ENCODE data around the gene SLC22A25.
"Not testable (repeated sequence)": the region's sequence is repeated elsewhere in the genome, so short reads cannot be mapped to it uniquely, and the experiment has no call there.

SLC22A25 gene

DNA sequence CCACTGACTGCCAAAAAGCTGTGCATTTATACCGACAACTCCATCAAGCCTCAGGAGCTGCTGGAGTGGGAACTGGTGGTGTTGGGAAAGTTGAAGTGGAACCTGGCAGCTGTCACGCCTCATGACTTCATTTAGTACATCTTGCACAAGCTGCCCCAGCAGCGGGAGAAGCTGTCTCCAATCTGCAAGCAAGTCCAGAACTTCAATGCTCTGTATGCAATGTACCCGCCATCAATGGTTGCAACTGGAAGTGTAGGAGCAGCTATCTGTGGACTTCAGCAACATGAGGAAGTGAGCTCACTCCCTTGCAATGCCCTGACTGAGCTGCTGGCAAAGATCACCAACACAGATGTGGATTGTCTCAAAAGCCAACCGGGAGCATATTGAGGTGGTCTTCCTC is at the start of gene SLC22A25:
Gene SLC22A25 (minus strand): TSS at position 67 of the 400 bp plus-strand sequence. CDS start 13,947 bp downstream, outside the sequence.
- no peak for DNase-seq

DNA sequence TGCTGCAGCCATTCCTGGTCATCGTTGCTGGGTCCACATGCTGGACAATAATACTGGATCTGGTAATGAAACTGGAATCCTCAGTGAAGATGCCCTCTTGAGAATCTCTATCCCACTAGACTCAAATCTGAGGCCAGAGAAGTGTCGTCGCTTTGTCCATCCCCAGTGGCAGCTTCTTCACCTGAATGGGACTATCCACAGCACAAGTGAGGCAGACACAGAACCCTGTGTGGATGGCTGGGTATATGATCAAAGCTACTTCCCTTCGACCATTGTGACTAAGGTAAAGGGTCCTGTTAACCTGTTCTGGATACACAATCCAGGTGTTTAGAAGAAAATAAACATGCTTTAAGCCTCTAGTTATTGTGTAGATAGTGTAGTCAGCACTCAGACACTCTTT is 46.9 kb upstream of the SLC22A25 start:
- no peak for DNase-seq

DNA sequence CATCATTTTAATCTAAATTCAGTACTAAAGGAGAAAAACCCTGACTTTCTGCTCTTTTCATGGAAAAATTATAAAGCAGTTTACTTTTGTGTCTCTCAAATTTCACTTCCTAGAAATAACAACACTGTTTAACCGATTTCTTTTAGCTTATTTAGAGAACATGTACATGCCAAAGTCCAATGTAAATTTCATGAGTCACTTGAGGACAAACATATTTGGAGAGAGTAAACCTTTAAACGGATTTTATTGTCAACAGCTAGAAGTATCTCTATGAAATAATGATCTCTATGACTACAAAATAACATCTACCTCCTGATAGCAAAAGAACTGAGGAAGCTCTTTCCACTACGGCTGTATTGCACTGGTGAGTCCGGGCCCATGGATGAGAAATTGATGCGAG is 46.3 kb upstream of the SLC22A25 start:
- no peak for DNase-seq

DNA sequence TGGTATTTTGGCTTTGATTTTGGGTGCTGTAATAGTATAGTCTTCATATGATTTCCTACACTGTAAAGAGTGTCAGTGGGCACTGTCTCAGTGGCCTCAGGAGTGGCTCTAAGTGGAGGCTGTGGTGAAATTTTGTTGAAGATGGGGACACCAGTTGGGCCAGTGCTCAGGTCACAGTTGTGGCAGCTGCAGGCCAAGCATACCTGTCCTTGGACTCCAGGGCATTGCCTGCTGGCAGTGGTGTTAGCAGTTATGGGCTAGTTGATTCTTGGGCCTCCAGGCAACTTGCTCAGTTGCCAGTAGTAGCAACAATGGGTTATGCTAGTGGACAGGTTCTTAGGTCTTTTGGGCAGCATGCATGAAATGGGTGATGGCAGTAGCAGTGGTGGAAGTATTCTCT is 39.2 kb upstream of the SLC22A25 start:
- no peak for DNase-seq

DNA sequence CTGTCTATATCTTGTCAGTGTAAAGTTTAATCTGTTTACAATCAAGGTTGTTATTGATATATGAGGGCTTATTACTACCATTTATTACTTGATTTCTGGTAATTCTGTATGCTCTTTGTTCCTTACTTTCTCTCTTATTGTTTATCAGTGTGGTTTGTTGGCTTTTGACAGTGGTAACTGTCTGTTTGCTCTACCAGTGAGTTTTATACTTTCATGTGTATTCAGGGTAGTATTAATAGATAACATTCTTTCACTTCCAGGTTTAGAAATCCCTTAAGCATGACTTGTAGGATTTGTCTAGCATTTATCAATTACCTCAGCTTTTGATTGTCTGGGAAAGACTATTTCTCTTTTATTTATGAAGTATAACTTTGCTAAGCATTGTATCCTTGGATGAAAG is 37.5 kb upstream of the SLC22A25 start:
- no peak for DNase-seq

DNA sequence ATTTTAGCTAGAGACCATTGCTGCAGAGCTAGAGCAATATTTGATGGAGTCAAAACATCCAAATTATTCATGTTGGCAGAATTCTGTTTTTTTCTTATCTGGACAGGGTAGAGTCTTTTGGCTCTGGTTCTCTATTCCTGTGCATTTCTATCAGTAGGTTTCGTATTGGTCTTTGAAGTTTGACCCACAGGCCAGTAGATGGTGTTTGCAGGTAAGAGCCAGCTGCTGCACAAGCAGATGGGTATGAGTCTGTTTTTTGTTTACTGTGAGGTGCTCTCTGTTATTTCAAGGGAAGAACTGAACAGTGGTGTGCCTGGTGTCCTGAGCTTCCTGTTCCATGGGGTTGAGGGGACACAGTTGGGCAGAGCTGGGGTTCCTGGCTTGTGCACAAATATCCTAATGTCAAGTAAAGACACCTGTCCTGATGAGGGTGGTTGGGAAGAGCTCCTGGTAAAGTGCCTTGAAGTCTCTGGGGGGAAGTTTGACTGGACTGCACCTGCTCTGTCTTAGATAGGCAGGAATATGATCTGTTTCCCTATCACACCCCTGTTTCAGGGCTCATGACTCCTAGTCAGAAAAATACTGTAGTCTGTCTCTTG is 34.0 kb upstream of the SLC22A25 start:
- DNase-seq: no peak

DNA sequence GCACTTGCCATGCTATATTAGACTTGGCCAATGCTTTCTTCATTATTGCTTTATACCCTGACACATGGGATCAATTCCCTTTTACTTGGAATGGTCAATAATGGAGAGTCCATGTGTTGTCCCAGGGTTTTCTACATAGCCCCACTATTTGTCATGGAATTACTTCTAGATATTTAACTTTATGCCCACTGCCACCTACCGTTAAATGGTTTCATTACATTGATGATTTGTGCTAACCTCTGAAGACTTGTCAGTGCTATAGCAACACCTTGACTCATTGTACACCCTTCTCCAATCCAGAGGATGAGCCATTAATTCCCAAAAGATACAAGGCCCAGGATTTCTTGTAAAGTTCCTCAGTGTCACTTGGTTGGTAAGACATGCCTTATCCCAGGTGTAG is 31.4 kb upstream of the SLC22A25 start:
- DNase-seq: no peak

DNA sequence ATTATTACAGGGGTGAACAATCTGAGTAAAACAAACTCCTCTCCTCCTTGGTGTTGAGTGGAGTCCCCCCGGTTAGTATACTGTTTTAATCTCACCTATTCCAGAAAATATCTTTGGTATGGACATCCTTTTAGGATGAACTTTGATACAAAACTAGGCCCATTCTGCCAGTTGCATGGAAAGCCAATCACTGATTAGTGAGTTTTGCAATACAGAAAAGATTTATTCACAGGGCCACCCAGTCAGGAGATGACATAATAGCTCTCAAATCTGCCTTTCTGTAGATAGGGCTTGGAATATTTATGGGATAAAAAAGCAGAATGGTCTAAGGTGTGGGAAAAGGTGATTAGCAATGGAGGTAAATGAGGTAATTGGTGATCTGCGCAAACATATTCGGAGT is 30.3 kb upstream of the SLC22A25 start:
- DNase-seq: no peak

DNA sequence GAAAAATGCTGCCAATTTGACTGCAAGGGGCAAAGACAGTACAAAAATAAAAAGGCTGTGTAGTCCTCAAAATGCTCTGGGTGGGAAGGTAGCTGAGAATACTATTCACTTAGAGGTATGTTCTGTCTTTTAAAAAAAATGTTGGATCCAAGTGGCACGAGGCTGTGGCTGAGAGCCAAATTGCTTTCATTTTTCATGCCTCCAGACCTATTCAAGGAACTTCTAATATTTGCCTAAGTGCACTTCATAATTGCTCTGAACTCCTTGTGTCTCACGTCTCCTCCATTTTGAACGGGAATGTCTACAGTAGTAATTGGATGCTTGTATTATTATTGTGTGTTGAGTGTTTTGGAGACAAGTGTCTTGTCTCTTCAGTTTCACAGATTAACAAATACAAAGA is 19.1 kb upstream of the SLC22A25 start:
- DNase-seq: no peak

DNA sequence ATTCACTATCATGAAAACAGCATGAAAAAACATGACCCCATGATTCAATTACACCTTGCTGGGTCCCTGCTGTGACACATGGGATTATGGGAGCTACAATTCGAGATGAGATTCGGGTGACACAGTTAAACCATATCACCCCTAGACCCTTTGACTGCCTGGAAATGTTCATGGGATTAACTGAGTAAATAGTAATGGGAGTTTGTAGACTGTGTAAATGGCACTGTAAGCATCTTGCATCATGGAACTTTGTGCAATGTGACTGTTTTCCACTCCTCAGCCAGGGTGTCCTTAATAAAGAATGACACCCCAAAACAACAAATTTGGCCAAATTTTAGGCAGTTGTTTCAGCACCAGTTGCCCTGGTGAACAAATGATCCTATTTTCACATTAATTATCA is 7.9 kb upstream of the SLC22A25 start:
- DNase-seq: no peak

DNA sequence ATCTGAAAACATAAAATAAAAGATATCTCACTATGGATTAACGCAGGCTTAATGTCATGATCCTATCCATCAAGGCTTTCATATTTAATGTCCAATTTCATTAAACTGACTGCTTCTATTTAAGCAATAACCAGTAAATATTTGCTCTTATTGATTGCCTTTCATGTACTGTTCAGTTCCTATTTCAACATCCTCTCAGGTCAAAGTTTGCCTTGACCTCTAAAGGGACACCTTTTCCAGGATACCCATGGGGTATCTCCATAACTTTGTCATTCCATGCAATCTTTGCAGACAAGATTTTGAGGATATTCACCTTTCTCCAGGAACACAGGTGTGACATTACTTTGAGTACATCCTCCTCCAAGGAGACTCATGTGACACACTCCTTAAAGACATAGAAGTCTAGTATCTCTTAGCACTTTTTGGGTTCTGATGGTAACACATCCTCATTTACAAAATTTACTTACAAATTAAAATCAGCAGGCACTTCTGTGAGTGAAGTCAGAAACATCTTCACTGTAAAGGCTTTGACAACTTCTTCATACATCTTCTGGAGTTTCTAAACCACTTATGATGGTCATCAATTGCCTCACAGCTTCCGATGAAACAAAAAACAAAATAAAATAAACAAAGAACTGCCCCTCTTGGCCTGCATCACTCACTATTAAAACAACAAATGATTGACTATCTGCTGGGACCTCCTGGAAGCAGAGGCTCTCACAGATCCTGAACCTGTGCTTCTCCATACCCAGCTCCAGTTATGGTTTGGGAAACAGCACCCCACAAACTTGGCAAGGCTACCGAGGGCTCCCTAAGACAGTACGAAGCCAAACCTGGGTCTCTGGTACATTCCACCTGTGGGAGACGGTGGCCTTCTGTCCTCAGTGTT is 7.0 kb upstream of the SLC22A25 start:
- DNase-seq: no peak

DNA sequence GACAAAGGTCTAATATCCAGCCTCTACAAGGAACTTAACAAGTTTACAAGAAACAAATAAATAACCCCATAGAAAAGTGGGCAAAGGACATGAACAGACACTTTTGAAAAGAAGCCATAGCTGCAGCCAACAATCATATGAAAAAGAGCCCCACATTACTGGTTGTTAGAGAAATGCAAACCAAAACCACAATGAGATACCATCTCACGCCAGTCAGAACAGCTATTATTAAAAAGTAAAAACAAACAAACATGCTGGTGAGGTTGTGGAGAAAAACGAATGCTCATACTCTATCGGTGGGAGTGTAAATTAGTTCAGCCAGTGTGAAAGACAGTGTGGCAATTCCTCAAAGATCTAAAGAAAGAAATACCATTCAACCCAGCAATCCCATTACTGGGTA is 5.6 kb upstream of the SLC22A25 start:
- no peak for DNase-seq

DNA sequence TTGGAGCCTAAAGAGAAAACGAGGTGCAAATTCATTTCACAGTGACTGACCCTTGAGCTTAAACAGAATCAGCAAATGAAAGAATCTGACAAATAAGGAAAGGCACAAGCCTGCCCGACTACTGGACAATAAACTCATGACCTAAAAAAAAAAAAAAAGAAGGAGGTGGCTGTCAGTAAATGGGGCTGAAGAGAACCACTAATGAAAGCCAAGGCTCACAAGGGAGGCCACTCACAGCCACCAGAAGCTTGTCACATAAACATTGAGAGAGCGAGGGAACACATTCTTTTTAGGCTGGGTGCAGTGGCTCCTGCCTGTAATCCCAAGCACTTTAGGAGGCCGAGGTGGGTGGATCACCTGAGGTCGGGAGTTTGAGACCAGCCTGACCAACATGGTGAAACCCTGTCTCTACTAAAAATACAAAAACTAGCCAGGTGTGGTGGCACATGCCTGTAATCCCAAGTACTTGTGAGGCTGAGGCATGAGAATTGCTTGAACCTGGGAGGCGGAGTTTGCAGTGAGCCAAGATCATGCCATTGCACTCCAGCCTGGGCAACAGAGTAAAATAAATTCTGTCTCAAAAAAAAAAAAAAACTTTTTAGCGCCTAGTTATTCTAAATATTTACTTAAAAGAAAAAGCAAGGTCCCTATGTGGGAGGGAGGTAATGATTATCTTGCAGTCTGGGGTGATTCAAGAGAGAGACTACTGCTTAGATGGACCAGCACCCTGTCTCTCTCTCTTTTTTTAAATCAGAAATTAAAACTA is 4.0 kb upstream of the SLC22A25 start:
- DNase-seq: not testable (repeated sequence)

DNA sequence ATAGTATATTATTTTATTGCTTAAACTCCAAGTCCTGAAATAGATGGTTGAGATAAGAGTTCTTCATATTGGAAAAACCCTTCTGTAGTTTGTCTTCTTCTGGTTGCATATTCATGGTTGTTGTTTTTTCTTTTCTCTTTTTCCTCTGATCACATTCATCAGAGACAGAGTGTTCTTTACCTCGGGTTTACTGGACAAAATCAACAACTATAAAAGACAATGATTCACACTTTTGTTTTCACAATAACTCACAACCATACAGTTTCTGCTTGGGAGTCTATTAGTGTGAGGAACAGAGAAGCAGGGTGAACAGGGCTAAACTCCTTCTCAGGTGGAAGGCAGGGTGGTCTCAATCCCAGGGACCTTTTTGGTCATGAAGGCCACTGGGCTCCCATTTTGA is 2.6 kb upstream of the SLC22A25 start:
- no peak for DNase-seq

DNA sequence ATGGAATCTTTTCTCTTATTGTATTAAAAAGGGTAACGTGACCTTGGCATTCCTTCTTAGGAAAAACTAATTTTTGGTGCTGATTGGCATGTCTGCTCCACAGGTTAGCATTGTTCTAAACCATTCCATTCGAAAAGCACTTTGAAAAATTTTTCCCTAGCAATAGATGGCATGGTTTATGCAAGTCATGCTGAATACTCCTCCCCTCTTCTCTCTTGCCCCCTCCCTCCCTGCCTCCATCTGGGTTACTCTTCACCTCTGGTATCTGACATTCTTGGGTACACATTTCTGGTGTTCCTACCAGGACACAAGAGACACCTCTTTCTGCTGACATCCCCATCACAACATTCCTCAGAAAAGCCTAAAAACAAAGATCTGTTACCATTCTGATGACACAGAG is 1.5 kb upstream of the SLC22A25 start:
- no peak for DNase-seq

DNA sequence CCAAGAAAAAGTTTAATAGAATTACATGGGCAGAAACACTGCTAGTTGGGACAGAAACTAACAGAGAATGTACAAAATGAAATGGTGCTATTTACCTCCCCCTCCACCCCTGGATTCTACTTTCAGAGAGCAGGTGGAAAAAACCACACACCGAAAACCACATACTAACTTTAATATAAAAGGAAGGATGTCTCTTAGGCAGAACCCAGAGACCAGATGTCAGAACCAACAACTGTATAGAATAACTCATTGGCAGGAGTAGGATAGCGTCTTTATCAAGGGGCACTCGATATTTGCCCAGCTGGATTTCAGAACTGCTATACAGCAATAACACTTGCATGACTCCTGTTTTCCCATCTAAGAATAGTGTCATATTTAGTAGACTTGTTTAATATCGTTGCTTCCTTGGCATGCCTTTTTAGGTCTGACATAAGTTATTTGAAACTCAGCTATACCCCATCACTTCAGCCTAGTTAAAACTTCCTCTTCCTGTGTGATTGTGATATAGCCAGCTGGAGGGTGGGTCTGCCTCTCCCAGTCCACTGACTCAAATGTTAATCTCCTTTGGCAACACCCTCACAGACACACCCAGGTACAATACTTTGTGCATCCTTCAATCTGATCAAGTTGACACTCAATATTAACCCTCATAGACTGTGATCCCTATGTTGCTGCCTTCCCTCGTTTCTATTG is 1.2 kb downstream of the SLC22A25 start:
- DNase-seq: no peak

DNA sequence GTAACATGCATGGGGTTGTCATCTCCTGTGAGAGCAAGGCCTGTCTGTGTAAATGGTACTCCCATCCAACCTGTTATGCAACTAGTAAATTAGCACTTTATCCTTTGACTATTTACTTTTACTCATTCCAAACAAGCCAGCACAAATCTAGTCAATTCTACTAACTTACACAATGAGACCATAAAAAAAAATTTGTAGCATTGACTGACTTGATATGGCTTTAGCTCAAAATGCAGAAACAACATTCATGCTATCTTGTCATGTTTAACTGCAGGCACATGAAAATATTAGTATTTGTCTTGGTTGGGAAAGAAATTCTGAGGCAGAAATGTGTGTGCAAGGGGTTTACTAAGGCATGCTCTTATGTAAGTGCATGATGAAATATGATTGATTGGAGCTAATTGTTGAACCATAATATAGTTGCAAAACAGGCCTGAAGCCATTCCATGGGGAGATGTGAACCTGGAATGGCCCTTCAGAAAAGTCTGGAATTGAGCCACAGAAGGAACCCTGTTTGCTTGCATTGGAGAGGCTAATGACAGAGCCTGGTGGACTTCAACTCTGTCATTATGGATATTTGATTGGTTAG is 2.5 kb downstream of the SLC22A25 start:
- no peak for DNase-seq

DNA sequence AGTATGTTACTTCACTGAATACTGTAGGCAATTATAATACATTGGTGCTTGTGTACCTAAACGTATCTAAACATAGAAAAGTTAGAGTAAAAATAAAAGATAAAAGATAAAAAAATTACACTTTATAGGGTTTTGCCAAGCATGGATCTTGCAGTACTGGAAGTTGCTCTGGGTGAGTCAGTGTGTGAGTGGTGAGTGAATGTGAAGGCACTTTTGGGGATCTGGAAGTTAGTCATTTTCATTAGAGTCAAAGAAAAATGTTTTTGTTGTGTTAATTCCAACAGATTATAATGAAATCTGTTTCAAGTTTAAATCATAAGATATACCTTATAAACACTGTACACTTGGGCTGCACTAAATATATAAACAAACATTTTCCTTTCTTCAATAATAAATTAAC is 3.3 kb downstream of the SLC22A25 start:
- DNase-seq: no peak

DNA sequence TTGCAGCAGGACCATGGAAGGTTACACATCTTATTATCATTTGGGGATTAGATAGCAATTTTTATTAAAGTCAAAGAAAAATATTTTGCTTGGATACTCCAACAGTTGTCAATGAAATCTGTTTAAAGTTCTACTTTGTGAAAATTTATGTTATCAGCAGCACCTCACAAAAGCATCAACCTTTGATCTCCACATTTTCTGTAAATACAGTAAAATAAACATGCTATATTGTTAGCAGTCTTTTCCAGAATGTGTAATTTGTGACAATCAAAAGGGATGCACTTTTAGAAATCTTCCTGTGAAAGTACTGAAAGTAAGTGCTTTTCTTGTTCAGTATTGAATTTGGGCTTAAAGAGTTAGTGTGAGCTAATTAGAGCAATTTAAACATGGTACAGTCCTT is 4.1 kb downstream of the SLC22A25 start:
- no peak for DNase-seq

DNA sequence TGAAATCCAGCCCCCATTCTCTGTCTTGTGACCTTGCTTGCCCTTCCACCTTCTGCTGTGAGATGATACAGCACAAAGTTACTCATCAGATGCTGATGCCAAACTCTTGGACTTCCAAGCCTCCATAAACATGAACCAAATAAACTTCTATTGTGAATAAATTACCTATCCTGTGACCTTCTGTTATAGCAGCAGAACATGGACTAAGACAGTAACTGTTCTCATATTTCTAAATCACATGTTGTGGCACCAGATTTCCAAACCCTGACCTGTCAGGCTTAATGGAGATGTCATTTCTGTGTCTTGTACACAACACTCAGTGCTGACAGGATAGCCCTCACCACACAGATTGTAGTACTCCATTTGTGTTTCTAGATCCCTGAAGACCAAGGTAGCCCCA is 6.0 kb downstream of the SLC22A25 start:
- DNase-seq: no peak

DNA sequence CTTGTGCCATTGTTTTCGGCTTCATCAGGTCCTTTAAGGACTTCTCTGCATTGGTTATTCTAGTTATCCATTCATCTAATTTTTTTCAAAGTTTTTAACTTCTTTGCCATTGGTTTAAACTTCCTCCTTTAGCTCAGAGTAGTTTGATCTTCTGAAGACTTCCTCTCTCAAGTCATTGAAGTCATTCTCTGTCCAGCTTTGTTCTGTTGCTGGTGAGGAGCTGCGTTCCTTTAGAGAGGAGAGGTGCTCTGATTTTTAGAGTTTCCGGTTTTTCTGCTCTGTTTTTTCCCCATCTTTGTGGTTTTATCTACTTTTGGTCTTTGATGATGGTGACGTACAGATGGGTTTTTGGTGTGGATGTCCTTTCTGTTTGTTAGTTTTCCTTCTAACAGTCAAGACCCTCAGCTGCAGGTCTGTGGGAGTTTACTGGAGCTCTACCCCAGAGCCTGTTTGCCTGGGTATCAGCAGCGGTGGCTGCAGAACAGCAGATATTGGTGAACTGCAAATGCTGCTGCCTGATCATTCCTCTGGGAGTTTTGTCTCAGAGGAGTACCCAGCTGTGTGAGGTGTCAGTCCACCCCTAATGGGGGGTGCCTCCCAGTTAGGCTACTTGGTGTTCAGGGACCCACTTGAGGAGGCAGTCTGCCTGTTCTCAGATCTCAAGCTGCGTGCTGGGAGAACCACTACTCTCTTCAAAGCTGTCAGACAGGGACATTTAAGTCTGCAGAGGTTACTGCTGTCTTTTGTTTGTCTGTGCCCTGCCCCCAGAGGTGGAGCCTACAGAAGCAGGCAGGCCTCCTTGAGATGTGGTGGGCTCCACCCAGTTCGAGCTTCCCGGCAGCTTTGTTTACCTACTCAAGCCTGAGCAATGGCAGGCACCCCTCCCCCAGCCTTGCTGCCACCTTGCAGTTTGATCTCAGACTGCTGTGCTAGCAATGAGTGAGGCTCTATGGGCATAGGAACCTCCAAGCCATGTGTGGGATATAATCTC is 7.6 kb downstream of the SLC22A25 start:
- peak; percentile 12 for DNase-seq

DNA sequence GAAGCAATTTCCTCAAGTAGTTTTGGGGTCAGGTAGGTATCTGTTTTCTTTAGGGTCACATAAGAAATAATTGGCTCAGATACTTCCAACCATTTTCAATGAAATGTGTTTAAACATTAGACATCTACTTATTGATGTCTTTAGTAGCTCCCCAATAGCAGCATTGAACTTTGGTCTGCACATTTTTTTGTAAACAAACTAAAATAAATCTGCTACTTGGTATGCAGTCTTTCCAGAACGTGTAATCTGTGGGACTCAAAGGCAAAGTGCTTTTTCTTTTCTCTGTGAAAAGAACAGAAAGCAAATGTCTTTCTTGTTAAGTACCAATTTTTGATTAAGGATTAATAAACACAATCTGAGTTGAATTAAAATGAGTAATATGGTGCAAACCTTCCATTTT is 13.6 kb downstream of the SLC22A25 start:
- no peak for DNase-seq
